Stimulated activated CD4-positive, alpha-beta T cell treated with anti-CD3 and anti-CD28 coated beads, Interleukin-12 subunit alpha, Interleukin-12 subunit beta, amount 100 ng/mL, for 48 hours (primary cell): ENCODE data around the gene MSANTD1.

Experiments used
- DNase-seq, 3 donors: peaks; one replicate each; pipeline ENCODE4 v3.0.0-alpha.2; 2020; ENCODE audit warnings: low read depth in 2 of 3, low spot score in 1 of 3

MSANTD1 gene

DNA sequence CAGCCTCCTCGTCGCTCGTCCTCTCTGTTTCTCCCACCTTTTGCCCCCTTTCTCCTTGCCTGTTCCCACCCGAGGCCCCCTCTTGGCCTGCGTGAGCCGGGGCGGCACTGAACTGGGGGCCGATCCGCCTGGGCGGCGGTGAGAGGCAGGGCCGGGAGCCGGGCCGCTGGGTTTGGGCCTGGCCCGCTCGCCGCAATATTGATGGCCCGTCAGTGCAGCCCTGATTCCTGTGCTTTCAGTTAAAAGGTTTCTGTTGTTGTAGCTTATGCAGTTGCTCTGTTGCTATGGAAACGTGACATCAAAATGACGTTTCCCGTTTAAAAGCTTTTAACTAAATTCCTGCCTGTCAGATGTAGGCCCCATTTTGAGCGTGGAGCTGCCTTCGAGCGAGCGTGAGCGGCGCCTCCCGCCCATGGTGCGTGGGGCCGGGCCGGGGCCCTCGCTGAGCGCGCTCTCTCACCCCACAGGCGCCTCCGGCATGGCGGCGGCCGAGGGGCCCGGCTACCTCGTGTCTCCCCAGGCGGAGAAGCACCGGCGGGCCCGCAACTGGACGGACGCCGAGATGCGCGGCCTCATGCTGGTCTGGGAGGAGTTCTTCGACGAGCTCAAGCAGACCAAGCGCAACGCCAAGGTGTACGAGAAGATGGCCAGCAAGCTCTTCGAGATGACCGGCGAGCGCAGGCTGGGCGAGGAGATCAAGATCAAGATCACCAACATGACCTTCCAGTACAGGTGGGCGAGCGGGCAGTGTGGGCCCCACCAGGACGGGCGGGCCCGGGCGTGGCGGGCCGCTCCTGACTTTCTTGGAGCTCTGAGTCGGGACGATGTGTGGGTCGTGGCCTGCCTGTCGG is at the start of gene MSANTD1:
MSANTD1 (plus strand) TSS at position 349 of the 851 bp plus-strand sequence; CDS start at position 413, 64 bp downstream.
- DNase-seq: no peak

DNA sequence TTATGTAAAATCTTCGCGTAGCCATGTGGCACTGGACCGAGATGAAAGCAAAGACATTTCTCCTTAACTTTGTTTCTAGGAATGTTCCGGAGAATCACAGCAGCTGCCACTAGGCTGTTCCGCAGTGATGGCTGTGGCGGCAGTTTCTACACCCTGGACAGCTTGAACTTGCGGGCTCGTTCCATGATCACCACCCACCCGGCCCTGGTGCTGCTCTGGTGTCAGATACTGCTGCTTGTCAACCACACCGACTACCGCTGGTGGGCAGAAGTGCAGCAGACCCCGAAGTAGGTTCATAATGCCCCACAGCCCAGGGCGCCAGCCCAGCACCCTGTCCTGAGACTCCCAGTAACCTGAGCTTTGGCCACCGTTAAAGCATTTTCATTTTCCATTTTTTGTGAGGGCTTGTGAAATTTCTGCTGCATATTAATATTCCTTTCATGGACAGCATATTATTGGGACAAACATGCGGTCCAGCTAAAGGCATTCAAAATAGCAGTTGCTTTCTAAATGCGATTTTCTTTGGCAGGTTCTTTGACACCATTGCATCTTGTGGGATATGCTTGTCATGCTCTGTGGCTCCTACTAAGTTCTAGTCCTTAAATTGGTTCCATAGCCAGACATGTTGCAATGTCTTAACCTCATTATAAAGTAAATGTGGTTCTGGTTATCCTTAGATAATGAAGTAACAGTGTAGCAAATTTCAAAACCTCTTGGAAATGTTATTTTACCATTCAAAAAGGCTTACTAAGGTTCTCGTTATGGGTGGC is 49.1 kb upstream of the MSANTD1 start:
- no peak for DNase-seq

DNA sequence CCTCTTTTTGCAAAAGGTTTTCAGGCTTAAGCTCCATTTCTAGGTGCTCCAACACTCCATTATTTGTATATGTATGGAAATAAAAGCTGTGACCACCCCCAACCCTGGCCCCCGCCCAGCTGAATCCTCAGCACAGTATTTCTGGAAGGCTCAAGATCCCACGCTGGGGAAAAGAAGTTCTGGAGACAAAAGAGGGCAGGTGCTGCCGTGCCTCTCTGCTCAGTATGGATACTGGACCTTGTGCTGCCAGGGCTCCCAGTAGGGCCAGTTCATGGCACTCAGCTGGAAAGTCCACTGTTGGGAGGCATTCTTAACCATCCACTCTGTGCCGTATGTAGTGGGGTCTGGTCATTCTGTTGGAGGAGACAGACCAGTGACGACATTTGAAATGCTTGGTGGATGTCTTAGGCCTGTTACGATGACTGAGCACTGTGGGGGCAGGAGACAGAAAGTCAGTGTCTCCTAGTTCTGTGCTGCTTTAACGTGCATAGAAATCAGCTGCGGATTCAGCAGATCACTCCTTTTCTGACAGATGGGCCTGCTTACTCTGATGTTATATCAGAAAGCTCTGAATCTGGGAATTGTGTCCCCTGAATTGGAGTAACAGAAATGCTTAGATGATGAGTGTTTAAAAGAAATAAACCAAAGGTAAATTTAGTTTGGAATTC is 48.4 kb upstream of the MSANTD1 start:
- DNase-seq: no peak

GRCh38 chr4:3201718-3202702 is 46.9 kb upstream of the MSANTD1 start:
- peak; percentile 41 to 60 (median 49) for DNase-seq

- peak; percentile 12 to 39 (median 15) for DNase-seq
Observed at GRCh38 chr4:3202836-3203820, 45.8 kb upstream of the MSANTD1 start.

DNA sequence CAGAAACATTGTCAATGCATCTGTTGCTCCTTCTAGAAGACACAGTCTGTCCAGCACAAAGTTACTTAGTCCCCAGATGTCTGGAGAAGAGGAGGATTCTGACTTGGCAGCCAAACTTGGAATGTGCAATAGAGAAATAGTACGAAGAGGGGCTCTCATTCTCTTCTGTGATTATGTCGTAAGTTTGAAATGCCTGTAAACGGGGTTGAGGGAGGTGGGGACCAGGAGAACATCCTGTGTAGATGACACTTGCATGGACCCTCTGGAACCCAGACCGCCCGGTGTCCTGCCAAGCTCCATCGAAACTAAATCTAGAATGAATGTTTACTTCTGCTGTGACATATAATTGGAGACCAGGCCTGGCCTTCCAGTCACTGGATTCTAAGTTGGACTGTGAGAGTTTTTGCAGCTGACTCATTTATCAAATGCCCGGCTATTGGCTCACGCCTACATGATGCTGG is 45.0 kb upstream of the MSANTD1 start:
- DNase-seq: no peak

DNA sequence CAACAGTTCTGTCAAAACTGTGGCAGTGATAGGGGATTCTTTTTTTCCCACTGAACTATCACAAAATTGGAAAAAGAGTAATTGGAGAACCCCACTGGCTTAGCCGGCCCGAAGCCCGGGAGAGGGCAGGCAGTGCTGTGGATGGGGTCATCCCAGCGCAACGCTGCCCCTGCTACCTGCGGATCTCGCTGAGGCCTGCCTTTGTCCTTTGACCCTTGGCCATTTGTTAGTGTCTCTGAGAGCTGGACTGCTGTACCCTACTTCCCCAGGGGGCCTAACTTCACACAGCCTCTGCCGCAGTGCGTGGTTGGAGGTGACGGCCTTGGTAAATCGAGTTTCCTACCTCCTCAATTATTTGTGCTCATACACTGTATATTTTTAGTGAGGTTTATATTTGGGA is 43.0 kb upstream of the MSANTD1 start:
- no peak for DNase-seq

DNA sequence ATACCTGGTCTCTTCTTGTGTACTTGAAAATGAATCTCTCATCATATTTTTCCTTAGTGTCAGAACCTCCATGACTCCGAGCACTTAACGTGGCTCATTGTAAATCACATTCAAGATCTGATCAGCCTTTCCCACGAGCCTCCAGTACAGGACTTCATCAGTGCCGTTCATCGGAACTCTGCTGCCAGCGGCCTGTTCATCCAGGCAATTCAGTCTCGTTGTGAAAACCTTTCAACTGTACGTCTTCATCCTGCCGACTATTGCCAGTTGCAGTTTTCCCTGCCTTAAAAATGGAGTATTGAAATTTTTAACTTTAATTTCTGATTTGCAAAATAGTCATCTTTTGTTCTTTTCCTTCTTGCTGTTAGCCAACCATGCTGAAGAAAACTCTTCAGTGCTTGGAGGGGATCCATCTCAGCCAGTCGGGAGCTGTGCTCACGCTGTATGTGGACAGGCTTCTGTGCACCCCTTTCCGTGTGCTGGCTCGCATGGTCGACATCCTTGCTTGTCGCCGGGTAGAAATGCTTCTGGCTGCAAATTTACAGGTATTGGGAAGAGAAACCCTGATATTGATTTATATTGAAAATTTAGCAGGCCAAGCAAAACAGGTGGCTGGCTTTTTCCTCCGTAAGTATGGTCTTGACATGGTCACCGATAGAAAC is 42.4 kb upstream of the MSANTD1 start:
- no peak for DNase-seq

- DNase-seq: no peak
Observed at GRCh38 chr4:3207531-3208037, 41.4 kb upstream of the MSANTD1 start.

DNA sequence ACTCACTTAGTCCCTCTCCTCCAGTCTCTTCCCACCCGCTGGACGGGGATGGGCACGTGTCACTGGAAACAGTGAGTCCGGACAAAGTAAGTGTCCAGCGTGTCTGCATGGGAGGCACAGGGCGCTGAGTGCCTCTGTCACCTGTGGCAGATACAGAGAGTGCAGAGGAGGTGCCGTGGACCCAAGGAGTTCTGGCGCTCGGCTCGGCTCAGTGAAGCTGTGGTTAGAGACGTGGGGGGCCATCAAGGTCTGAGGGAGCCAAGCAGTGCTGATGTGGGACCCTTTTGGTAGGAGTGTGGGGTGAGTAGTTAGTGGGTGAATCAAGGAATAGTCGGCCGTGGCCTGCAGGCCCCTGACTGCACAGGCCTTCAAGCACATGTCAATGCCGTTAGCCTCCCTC is 40.1 kb upstream of the MSANTD1 start:
- no peak for DNase-seq

- no peak for DNase-seq
Observed at GRCh38 chr4:3209551-3210325, 39.2 kb upstream of the MSANTD1 start.

DNA sequence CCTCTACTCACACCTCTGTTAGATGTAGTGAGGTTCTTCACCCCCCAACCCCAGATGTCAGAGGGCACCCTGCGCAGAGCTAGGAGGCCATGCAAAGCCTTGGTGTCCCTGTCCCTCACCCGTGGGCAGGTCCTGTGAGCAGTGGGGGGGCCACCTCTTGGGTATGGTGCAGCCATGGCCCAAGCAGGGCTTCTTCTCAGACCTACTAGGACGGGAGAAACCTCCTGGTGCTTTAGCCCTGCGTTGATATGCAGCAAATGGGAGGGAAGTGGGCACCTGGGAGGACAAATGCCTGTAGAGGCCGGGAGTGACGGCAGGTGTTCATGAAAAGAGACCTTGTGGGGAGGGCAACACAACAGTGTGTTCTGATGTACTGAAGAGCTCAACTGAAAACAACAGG is 38.5 kb upstream of the MSANTD1 start:
- DNase-seq: no peak

- no peak for DNase-seq
Observed at GRCh38 chr4:3211866-3212265, 37.1 kb upstream of the MSANTD1 start.

GRCh38 chr4:3212391-3213105 is 36.4 kb upstream of the MSANTD1 start:
- no peak for DNase-seq

GRCh38 chr4:3213106-3213425 is 35.9 kb upstream of the MSANTD1 start:
- no peak for DNase-seq

GRCh38 chr4:3213661-3214250 is 35.2 kb upstream of the MSANTD1 start:
- no peak for DNase-seq

- no peak for DNase-seq
Observed at GRCh38 chr4:3215256-3215655, 33.7 kb upstream of the MSANTD1 start.
